SK-N-SH treated with all-trans-retinoic acid at 6 μM for 48 hours (cell line): ENCODE results near the gene CDYL.

Experiments used
- ATAC-seq: fragments of 200-7000 bp; cut with Tn5 transposase; 3 replicates; pipeline ENCODE4 v1.9.1; 2020; ENCODE audit warnings: mild to moderate bottlenecking, moderate library complexity
- ARNTL ChIP-seq: fragments of 450-650 bp; formaldehyde crosslinking; IDR thresholded peaks from 2 replicates; pipeline ENCODE4 v1.5.0; 2020; ENCODE audit warnings: low read depth, mild to moderate bottlenecking, moderate library complexity, borderline replicate concordance
- BACH2 ChIP-seq: fragments of 250-450 bp; sonication (Bioruptor Pico); IDR thresholded peaks from 2 replicates; pipeline ENCODE4 v1.9.0; 2021; ENCODE audit warnings: mild to moderate bottlenecking, borderline replicate concordance
- CSDC2 ChIP-seq: fragments of 250-450 bp; sonication (Bioruptor Pico); IDR thresholded peaks from 2 replicates; pipeline ENCODE4 v1.5.0; 2020; ENCODE audit warnings: mild to moderate bottlenecking, moderate library complexity
- CSRNP3 ChIP-seq: fragments of 250-450 bp; sonication (Bioruptor Pico); IDR thresholded peaks from 2 replicates; pipeline ENCODE4 v1.5.1; 2021; ENCODE audit warnings: mild to moderate bottlenecking, moderate library complexity
- ESRRG ChIP-seq: fragments of 250-450 bp; sonication (Bioruptor Pico); IDR thresholded peaks from 2 replicates; pipeline ENCODE4 v1.6.1; 2021; ENCODE audit warnings: mild to moderate bottlenecking
- GLIS3 ChIP-seq: fragments of 250-450 bp; sonication (Bioruptor Pico); IDR thresholded peaks from 2 replicates; pipeline ENCODE4 v1.5.0; 2020; ENCODE audit warnings: mild to moderate bottlenecking, moderate library complexity
- ISL1 ChIP-seq: fragments of 250-450 bp; sonication (Bioruptor Pico); IDR thresholded peaks from 2 replicates; pipeline ENCODE4 v2.1.2; 2022; ENCODE audit warnings: mild to moderate bottlenecking, moderate library complexity
- OSR1 ChIP-seq: fragments of 250-450 bp; sonication (Bioruptor Pico); IDR thresholded peaks from 2 replicates; pipeline ENCODE4 v1.8.0; 2022; ENCODE audit warnings: moderate library complexity, mild to moderate bottlenecking, inconsistent platforms
- PATZ1 ChIP-seq: fragments of 250-450 bp; sonication (Bioruptor Pico); IDR thresholded peaks from 2 replicates; pipeline ENCODE4 v1.8.0; 2020; ENCODE audit warnings: mild to moderate bottlenecking, moderate library complexity, borderline replicate concordance
- PPARA ChIP-seq: fragments of 250-450 bp; sonication (Bioruptor Pico); IDR thresholded peaks from 2 replicates; pipeline ENCODE4 v1.5.0; 2020; ENCODE audit warnings: mild to moderate bottlenecking, borderline replicate concordance
- RARB ChIP-seq: fragments of 250-450 bp; sonication (Bioruptor Pico); IDR thresholded peaks from 2 replicates; pipeline ENCODE4 v1.8.0; 2021; ENCODE audit warnings: mild to moderate bottlenecking, moderate library complexity
- SNAI2 ChIP-seq: fragments of 250-450 bp; sonication (Bioruptor Pico); IDR thresholded peaks from 2 replicates; pipeline ENCODE4 v1.5.0; 2020; ENCODE audit warnings: mild to moderate bottlenecking, moderate library complexity
- TCF4 ChIP-seq: fragments of 250-450 bp; sonication (Bioruptor Pico); IDR thresholded peaks from 2 replicates; pipeline ENCODE4 v1.8.0; 2021; ENCODE audit warnings: mild to moderate bottlenecking, moderate library complexity, borderline replicate concordance
- TOX ChIP-seq: fragments of 250-450 bp; sonication (Bioruptor Pico); IDR thresholded peaks from 2 replicates; pipeline ENCODE4 v1.8.0; 2021; ENCODE audit warnings: mild to moderate bottlenecking, moderate library complexity, borderline replicate concordance
- TSHZ2 ChIP-seq: fragments of 250-450 bp; sonication (Bioruptor Pico); IDR thresholded peaks from 2 replicates; pipeline ENCODE4 v1.5.0; 2020; ENCODE audit warnings: mild to moderate bottlenecking, moderate library complexity
- ZC3H10 ChIP-seq: fragments of 250-450 bp; sonication (Bioruptor Pico); IDR thresholded peaks from 2 replicates; pipeline ENCODE4 v1.5.1; 2021; ENCODE audit warnings: mild to moderate bottlenecking, moderate library complexity
- ZFP3 ChIP-seq: fragments of 250-450 bp; sonication (Bioruptor Pico); IDR thresholded peaks from 2 replicates; pipeline ENCODE4 v1.5.0; 2020; ENCODE audit warnings: mild to moderate bottlenecking, moderate library complexity
- ZFP30 ChIP-seq: fragments of 450-650 bp; formaldehyde crosslinking; IDR thresholded peaks from 2 replicates; pipeline ENCODE4 v1.5.0; 2022; ENCODE audit warnings: mild to moderate bottlenecking, moderate library complexity
- ZNF565 ChIP-seq: fragments of 450-650 bp; formaldehyde crosslinking; conservative IDR thresholded peaks from 2 replicates; pipeline ENCODE4 v1.5.0; 2020; ENCODE audit warnings: low read depth, mild to moderate bottlenecking, moderate library complexity
- ZNF70 ChIP-seq: fragments of 450-650 bp; formaldehyde crosslinking; IDR thresholded peaks from 2 replicates; pipeline ENCODE4 v1.5.0; 2020; ENCODE audit warnings: mild to moderate bottlenecking, moderate library complexity
- TF ChIP-seq, protein P1 (sequence below): fragments of 250-450 bp; sonication (Bioruptor Pico); IDR thresholded peaks from 2 replicates; pipeline ENCODE4 v1.5.1; 2020; ENCODE audit warnings: low read depth, mild to moderate bottlenecking, moderate library complexity
- TF ChIP-seq, protein P2 (sequence below): fragments of 250-450 bp; sonication (Bioruptor Pico); IDR thresholded peaks from 2 replicates; pipeline ENCODE4 v1.8.0; 2021; ENCODE audit warnings: low read depth, mild to moderate bottlenecking, moderate library complexity, borderline replicate concordance

CDYL gene

DNA sequence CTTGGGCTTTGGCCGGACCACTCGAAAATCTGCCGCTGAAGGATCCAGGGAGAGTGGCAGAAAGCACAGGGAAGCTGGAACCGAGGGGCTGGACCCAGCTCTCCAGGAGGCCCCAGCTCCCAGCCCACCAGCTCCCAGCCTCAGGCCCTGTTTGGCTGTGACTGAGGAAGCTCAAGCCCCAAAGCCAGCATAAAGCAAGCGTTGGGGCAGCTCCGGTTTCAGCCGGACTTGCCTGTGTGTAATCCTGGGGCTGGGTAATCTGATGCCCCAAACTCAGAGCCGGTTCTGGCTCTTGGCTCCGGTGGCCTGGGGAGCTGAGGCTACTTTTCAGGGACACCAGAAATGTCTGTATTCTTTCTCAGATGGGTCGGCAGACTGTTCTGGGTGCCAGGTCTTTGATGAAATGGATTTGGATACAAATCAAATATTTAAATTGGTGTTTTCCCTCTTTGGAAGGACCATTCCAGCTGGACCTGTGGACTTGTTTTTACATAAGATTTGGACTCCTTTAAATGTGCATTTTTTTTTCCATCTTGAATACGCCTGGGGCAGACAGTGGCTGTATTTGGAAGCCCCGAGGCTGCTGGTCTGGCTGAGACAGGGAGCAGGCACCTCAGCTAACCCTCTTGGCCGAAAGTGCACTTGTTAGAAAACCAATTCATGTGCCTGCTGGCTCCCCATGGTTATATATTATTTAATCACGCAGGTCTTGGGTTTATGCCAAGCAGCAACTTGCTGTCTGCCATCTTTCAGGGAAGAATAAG lies 198.0 kb downstream of the CDYL start:
- TF ChIP-seq BACH2 (CRISPR knock-in tag) (no peak), ARNTL (CRISPR knock-in tag) (no peak), RARB (CRISPR knock-in tag) (no peak), CSDC2 (CRISPR knock-in tag) (no peak), TOX (no peak), GLIS3 (CRISPR knock-in tag) (no peak), CSRNP3 (CRISPR knock-in tag) (no peak), ZC3H10 (CRISPR knock-in tag) (no peak), TCF4 (CRISPR knock-in tag) (no peak), ZNF70 (CRISPR knock-in tag) (no peak), OSR1 (CRISPR knock-in tag) (no peak), TSHZ2 (no peak), PATZ1 (CRISPR knock-in tag) (no peak)
- peak; percentile 95 for ATAC-seq

DNA sequence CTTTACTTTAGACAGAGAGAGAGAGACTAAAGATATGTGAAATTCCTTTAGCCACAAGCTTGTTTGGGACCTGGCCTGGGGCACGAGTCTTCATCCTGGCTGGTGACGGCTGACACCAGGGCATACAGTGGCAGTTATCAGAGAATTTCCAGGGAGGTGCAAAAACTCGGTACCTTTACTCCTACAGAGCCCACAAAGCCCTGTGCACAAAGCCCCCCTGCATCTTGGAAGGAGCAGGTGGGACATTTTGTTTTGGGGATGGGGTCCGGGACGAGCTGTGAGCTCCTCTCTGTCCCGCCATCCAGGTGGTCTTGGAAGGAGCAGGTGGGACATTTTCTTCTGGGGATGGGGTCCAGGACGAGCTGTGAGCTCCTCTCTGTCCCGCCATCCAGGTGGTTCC lies 198.8 kb downstream of the CDYL start:
- no peak for ATAC-seq
- TF ChIP-seq PPARA (CRISPR knock-in tag), result no peak
- TF ChIP-seq ZFP3 (CRISPR knock-in tag), result peak; percentile 91
- TF ChIP-seq, protein P1, sequence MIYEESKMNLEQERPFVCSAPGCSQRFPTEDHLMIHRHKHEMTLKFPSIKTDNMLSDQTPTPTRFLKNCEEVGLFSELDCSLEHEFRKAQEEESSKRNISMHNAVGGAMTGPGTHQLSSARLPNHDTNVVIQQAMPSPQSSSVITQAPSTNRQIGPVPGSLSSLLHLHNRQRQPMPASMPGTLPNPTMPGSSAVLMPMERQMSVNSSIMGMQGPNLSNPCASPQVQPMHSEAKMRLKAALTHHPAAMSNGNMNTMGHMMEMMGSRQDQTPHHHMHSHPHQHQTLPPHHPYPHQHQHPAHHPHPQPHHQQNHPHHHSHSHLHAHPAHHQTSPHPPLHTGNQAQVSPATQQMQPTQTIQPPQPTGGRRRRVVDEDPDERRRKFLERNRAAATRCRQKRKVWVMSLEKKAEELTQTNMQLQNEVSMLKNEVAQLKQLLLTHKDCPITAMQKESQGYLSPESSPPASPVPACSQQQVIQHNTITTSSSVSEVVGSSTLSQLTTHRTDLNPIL (CRISPR knock-in tag), result no peak

- no peak for ATAC-seq
- TF ChIP-seq ZFP30 (CRISPR knock-in tag) (no peak), SNAI2 (CRISPR knock-in tag) (no peak), ISL1 (CRISPR knock-in tag) (no peak), PATZ1 (CRISPR knock-in tag) (no peak), TOX (no peak), ZNF565 (no peak), PPARA (CRISPR knock-in tag) (no peak), ESRRG (CRISPR knock-in tag) (no peak), ZFP3 (CRISPR knock-in tag) (no peak), ARNTL (CRISPR knock-in tag) (no peak), GLIS3 (CRISPR knock-in tag) (no peak), ZC3H10 (CRISPR knock-in tag) (no peak)
- TF ChIP-seq, protein P2, sequence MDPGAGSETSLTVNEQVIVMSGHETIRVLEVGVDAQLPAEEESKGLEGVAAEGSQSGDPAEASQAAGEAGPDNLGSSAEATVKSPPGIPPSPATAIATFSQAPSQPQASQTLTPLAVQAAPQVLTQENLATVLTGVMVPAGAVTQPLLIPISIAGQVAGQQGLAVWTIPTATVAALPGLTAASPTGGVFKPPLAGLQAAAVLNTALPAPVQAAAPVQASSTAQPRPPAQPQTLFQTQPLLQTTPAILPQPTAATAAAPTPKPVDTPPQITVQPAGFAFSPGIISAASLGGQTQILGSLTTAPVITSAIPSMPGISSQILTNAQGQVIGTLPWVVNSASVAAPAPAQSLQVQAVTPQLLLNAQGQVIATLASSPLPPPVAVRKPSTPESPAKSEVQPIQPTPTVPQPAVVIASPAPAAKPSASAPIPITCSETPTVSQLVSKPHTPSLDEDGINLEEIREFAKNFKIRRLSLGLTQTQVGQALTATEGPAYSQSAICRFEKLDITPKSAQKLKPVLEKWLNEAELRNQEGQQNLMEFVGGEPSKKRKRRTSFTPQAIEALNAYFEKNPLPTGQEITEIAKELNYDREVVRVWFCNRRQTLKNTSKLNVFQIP (CRISPR knock-in tag), result no peak
- TF ChIP-seq, protein P1 (CRISPR knock-in tag), result no peak
- TF ChIP-seq, all 23 proteins: peak for 0
Observed at GRCh38 chr6:4975506-4975905, 199.3 kb downstream of the CDYL start.
